GM12874 (cell line): ENCODE measurements around the gene DTX4.

ENCODE experiments used
- CTCF ChIP-seq: IDR thresholded peaks from 2 replicates; pipeline ENCODE4 v1.5.1; 2011; ENCODE audit warnings: low read depth, mild to moderate bottlenecking, control low read depth, low read length, moderate library complexity; ENCODE audit not compliant: insufficient read depth

The DTX4 gene

GRCh38 chr11:59174664-59175033 lies 2.7 kb downstream of the DTX4 start:
- no peak for TF ChIP-seq CTCF

GRCh38 chr11:59175091-59175501 lies 3.2 kb downstream of the DTX4 start:
- TF ChIP-seq CTCF: no peak

- TF ChIP-seq CTCF: no peak
Measured at GRCh38 chr11:59176330-59176729, 4.4 kb downstream of the DTX4 start.

- TF ChIP-seq CTCF: no peak
Measured at GRCh38 chr11:59178402-59178801, 6.5 kb downstream of the DTX4 start.

- no peak for TF ChIP-seq CTCF
Measured at GRCh38 chr11:59179121-59179520, 7.2 kb downstream of the DTX4 start.

GRCh38 chr11:59180168-59180776 lies 8.3 kb downstream of the DTX4 start:
- TF ChIP-seq CTCF: no peak

- TF ChIP-seq CTCF: no peak
Measured at GRCh38 chr11:59180907-59181306, 9.0 kb downstream of the DTX4 start.
